ENCODE measurements around the gene MRC1. TPM values are rescaled to one million over a fixed set of nuclear protein-coding genes. Genes with fewer than 3 reads are reported as not detected.
A peak's percentile ranks its signal among the peaks of the same experiment; 100 is the strongest.

The MRC1 gene
- total and polyA plus RNA-seq, 2 experiments from 2014 or later = not detected

GRCh38 chr10:17795813-17796594, 13.1 kb upstream of the MRC1 start (continued):
- TF ChIP-seq ZNF462 (CRISPR knock-in tag; IDR thresholded peaks at IDR 0.05) = no peak

DNA sequence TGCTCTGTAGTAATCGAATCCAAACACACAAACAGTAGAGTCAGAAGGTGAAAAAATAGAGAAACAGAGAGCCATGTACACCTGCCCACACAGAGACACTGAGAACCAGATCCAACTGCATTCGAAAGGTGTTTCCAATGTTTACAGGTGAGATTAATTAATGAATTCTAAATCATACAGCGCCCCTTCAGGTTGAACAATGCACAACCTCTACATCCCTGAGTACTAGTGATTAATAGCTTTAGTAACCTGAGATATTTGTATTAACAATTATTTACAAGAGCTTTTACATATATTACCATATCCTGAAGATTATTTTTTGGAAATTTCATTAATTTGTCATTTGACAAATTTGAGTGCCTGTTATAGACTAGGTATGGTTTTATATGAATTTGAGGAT, 7.6 kb upstream of the MRC1 start:
- Histone ChIP-seq H3K4me3 (no peak overlapping the region), H3K27ac (ENCODE audit: low read depth) (no peak overlapping the region), H3K9me2 (ENCODE audit: insufficient read depth) (no peaks in the 10 kb centered on the region), H2AFZ (no peak overlapping the region), H3K27me3 (ENCODE audit: insufficient read depth) (no peaks in the 10 kb centered on the region), H3K79me2 (replicated peaks; ENCODE audit: insufficient read depth) (no peaks in the 10 kb centered on the region), H3F3A (replicated peaks; ENCODE audit: low read depth) (no peaks in the 10 kb centered on the region), H3K36me3 (ENCODE audit: insufficient read depth) (no peaks in the 10 kb centered on the region), H3K4me2 (no peak overlapping the region), H4K20me1 (replicated peaks; ENCODE audit: insufficient read depth) (no peaks in the 10 kb centered on the region), H3K4me1 (ENCODE audit: insufficient read depth) (no peaks in the 10 kb centered on the region)
- ATAC-seq (no peak; the same call in 2 of the 3 replicates), DNase-seq (ENCODE audit: low spot score) (peak; percentile 41)
- Mint-ChIP-seq H3K27me3 (ENCODE audit: insufficient read depth, low read depth, poor library complexity) (peaks cover 5% of the 10 kb centered on the region), H3K4me3 (no peak overlapping the region), H3K4me1 (no peaks in the 10 kb centered on the region), H3K9me3 (peaks cover 5% of the 10 kb centered on the region), H3K27ac (no peak overlapping the region), H3K36me3 (ENCODE audit: low read depth) (peaks cover 5% of the 10 kb centered on the region; the same call in 2 of the 3 replicates)
- TF ChIP-seq, protein P1, sequence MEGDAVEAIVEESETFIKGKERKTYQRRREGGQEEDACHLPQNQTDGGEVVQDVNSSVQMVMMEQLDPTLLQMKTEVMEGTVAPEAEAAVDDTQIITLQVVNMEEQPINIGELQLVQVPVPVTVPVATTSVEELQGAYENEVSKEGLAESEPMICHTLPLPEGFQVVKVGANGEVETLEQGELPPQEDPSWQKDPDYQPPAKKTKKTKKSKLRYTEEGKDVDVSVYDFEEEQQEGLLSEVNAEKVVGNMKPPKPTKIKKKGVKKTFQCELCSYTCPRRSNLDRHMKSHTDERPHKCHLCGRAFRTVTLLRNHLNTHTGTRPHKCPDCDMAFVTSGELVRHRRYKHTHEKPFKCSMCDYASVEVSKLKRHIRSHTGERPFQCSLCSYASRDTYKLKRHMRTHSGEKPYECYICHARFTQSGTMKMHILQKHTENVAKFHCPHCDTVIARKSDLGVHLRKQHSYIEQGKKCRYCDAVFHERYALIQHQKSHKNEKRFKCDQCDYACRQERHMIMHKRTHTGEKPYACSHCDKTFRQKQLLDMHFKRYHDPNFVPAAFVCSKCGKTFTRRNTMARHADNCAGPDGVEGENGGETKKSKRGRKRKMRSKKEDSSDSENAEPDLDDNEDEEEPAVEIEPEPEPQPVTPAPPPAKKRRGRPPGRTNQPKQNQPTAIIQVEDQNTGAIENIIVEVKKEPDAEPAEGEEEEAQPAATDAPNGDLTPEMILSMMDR (conservative IDR thresholded peaks at IDR 0.05; ENCODE audit: low read depth in 2 of 2) = peak; percentile 41 to 69; a peak in 3 of 4 replicates
- TF ChIP-seq EZH2phosphoT487 (IDR thresholded peaks at IDR 0.05; ENCODE audit: unreplicated experiment) = no peak
- no peak for TF ChIP-seq ZNF114 (CRISPR knock-in tag; IDR thresholded peaks at IDR 0.05)
- no peak for TF ChIP-seq POLR2AphosphoS5 (IDR thresholded peaks at IDR 0.05; ENCODE audit: low read depth)

Data from GM23338 (cell line).